GM21447 (cell line): Measurements from ENCODE around the gene UPK1A.
"Not testable (repeated sequence)": the region's sequence is repeated elsewhere in the genome, so short reads cannot be mapped to it uniquely, and the experiment has no call there.

Source experiments
- ATAC-seq: cut with Tn5 transposase; IDR thresholded peaks from one replicate; pipeline ENCODE4 v1.9.1; 2021; ENCODE audit not compliant: unreplicated experiment

The UPK1A gene

GRCh38 chr19:35644206-35644986, 21.9 kb upstream of the UPK1A start:
- peak; percentile 70 for ATAC-seq

GRCh38 chr19:35644987-35645679, 21.2 kb upstream of the UPK1A start:
- no peak for ATAC-seq

GRCh38 chr19:35645680-35646511, 20.4 kb upstream of the UPK1A start:
- no peak for ATAC-seq

- peak; percentile 51 for ATAC-seq
Measured at GRCh38 chr19:35648017-35648961, 18.0 kb upstream of the UPK1A start, which contains the start of gene COX6B1. COX6B1 (plus strand) TSS chr19:35648323; CDS start chr19:35651244, 2,921 bp downstream.

- no peak for ATAC-seq
Measured at GRCh38 chr19:35650581-35650980, 15.7 kb upstream of the UPK1A start.

GRCh38 chr19:35654828-35655227, 11.5 kb upstream of the UPK1A start:
- not testable (repeated sequence) for ATAC-seq

GRCh38 chr19:35655600-35655999, 10.7 kb upstream of the UPK1A start:
- ATAC-seq = no peak

- ATAC-seq = no peak
Measured at GRCh38 chr19:35656700-35657099, 9.6 kb upstream of the UPK1A start.

- ATAC-seq = no peak
Measured at GRCh38 chr19:35657904-35658700, 8.2 kb upstream of the UPK1A start.

GRCh38 chr19:35661995-35662340, 4.3 kb upstream of the UPK1A start:
- ATAC-seq = no peak

- no peak for ATAC-seq
Measured at GRCh38 chr19:35663981-35664380, 2.3 kb upstream of the UPK1A start.

GRCh38 chr19:35665157-35665556, 1.2 kb upstream of the UPK1A start:
- no peak for ATAC-seq

- no peak for ATAC-seq
Measured at GRCh38 chr19:35665604-35666003, 713 bp upstream of the UPK1A start.

- ATAC-seq = no peak
Measured at GRCh38 chr19:35669566-35669965, 3.2 kb downstream of the UPK1A start.

- no peak for ATAC-seq
Measured at GRCh38 chr19:35669974-35670373, 3.7 kb downstream of the UPK1A start.

GRCh38 chr19:35670686-35671085, 4.4 kb downstream of the UPK1A start:
- no peak for ATAC-seq

GRCh38 chr19:35671818-35672217, 5.5 kb downstream of the UPK1A start:
- no peak for ATAC-seq

GRCh38 chr19:35673121-35673804, 6.9 kb downstream of the UPK1A start:
- no peak for ATAC-seq

GRCh38 chr19:35675589-35676140, 9.3 kb downstream of the UPK1A start:
- ATAC-seq = no peak
